CD4-positive, alpha-beta T cell treated with Interleukin-15 for 4 hours (primary cell): ENCODE results near the gene OR4F29.
"Not testable (repeated sequence)": the region's sequence is repeated elsewhere in the genome, so short reads cannot be mapped to it uniquely, and the experiment has no call there.

Experiments used
- DNase-seq: peaks from one replicate; pipeline ENCODE4 v3.0.0-alpha.2; 2020; ENCODE audit warnings: low spot score

The OR4F29 gene

GRCh38 chr1:451578-451977 lies at the start of gene OR4F29:
TSS of gene OR4F29 (minus strand) at chr1:451678. CDS start at chr1:451678, 0 bp downstream.
- not testable (repeated sequence) for DNase-seq
